HL-60 (cell line): ENCODE results near the gene MOB2.

ENCODE experiments used
- DNase-seq, 2 experiments: peaks; one replicate each; pipeline ENCODE4 v3.0.0-alpha.2; 2010 to 2020; ENCODE audit warnings: low read depth in 1 of 2, low spot score in 1 of 2
- H3K27ac ChIP-seq: fragments of 250-450 bp; sonication (Bioruptor Pico); replicated peaks from 2 replicates; pipeline ENCODE4 v1.5.1; 2020; ENCODE audit warnings: mild to moderate bottlenecking, moderate library complexity
- H3K27me3 ChIP-seq: fragments of 250-450 bp; sonication (Bioruptor Pico); 2 replicates; pipeline ENCODE4 v1.5.1; 2021; ENCODE audit warnings: mild to moderate bottlenecking, moderate library complexity; ENCODE audit not compliant: insufficient read depth, poor library complexity, severe bottlenecking
- H3K4me3 ChIP-seq: replicated peaks from 2 replicates; pipeline ENCODE4 v1.5.1; 2011; ENCODE audit warnings: mild to moderate bottlenecking, control low read depth, low read length; ENCODE audit not compliant: insufficient read depth
- GABPA ChIP-seq: IDR thresholded peaks from 2 replicates; pipeline ENCODE4 v1.6.1; 2012; ENCODE audit warnings: low read depth
- POLR2AphosphoS5 ChIP-seq: IDR thresholded peaks from 2 replicates; pipeline ENCODE4 v1.6.1; 2012; ENCODE audit warnings: low read depth
- SPI1 ChIP-seq: IDR thresholded peaks from 2 replicates; pipeline ENCODE4 v1.6.1; 2012; ENCODE audit warnings: low read depth, mild to moderate bottlenecking, borderline replicate concordance
- TF ChIP-seq, protein P1 (sequence below): IDR thresholded peaks from 2 replicates; pipeline ENCODE4 v1.6.1; 2012; ENCODE audit warnings: low read depth; ENCODE audit not compliant: insufficient replicate concordance
- TF ChIP-seq, protein P2 (sequence below): IDR thresholded peaks from one replicate; pipeline ENCODE4 v1.5.1; 2011; ENCODE audit warnings: low read length, control low read depth, inconsistent platforms; ENCODE audit not compliant: insufficient read depth

The MOB2 gene

DNA sequence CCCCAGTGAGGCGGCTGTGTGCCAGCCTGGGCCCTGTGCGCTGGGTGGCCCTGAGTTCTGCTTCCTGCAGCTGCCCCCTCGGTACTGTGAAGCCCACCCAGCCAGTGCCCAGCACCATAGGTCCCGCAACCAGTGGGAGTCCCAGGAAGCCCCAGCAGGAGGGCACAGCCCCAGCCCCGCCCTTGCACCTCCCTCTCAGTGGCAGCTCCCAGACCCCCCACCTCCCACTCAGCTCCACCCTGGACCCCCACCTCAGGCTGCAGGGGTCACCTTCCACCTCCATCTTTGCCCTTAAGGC, 30.9 kb downstream of the MOB2 start:
- Histone ChIP-seq H3K27me3 (no peaks in the 10 kb centered on the region), H3K4me3 (no peak overlapping the region), H3K27ac (no peak overlapping the region)
- TF ChIP-seq POLR2AphosphoS5, result no peak
- TF ChIP-seq, protein P1, sequence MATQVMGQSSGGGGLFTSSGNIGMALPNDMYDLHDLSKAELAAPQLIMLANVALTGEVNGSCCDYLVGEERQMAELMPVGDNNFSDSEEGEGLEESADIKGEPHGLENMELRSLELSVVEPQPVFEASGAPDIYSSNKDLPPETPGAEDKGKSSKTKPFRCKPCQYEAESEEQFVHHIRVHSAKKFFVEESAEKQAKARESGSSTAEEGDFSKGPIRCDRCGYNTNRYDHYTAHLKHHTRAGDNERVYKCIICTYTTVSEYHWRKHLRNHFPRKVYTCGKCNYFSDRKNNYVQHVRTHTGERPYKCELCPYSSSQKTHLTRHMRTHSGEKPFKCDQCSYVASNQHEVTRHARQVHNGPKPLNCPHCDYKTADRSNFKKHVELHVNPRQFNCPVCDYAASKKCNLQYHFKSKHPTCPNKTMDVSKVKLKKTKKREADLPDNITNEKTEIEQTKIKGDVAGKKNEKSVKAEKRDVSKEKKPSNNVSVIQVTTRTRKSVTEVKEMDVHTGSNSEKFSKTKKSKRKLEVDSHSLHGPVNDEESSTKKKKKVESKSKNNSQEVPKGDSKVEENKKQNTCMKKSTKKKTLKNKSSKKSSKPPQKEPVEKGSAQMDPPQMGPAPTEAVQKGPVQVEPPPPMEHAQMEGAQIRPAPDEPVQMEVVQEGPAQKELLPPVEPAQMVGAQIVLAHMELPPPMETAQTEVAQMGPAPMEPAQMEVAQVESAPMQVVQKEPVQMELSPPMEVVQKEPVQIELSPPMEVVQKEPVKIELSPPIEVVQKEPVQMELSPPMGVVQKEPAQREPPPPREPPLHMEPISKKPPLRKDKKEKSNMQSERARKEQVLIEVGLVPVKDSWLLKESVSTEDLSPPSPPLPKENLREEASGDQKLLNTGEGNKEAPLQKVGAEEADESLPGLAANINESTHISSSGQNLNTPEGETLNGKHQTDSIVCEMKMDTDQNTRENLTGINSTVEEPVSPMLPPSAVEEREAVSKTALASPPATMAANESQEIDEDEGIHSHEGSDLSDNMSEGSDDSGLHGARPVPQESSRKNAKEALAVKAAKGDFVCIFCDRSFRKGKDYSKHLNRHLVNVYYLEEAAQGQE, result no peak
- no peak for DNase-seq

DNA sequence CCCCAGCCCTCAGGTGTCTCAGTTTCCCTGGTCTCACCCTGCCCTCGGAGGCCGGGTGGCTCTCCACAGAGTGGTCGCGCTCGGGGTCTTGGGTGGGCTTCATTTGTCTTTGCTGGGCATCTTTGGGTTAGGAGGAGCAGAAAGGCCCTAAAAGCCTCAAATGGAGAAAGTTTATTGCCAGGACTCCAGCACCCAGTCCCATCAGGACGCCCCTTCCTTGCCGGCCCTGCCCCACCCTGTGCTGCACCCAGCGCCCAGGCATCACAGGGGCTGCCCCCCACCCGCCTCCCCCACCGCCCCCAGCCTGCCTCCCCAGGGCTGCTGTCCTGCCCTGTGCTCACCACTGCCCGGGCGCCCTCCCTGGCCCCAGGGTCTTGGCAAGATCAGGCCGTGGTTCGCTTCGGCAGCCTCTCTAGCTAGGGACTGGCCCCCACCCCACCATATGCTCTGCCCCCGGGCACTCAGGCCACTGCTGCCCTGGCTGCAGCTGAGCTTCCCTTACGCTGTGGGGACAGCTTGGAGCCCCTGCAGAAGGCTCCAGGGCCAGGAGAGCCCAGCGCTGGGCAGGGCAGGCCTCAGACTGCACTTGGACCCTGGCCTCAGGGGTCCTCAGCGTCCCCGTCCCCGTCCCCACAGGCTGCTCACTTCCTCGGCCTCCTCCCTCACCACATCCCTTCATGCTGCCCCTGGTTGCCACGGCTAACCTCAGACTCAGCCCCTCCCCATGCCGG, 31.4 kb downstream of the MOB2 start:
- no peaks in the 10 kb centered on the region for H3K27me3 ChIP-seq
- DNase-seq, result no peak
- TF ChIP-seq, protein P1, result no peak
- TF ChIP-seq, protein P2, sequence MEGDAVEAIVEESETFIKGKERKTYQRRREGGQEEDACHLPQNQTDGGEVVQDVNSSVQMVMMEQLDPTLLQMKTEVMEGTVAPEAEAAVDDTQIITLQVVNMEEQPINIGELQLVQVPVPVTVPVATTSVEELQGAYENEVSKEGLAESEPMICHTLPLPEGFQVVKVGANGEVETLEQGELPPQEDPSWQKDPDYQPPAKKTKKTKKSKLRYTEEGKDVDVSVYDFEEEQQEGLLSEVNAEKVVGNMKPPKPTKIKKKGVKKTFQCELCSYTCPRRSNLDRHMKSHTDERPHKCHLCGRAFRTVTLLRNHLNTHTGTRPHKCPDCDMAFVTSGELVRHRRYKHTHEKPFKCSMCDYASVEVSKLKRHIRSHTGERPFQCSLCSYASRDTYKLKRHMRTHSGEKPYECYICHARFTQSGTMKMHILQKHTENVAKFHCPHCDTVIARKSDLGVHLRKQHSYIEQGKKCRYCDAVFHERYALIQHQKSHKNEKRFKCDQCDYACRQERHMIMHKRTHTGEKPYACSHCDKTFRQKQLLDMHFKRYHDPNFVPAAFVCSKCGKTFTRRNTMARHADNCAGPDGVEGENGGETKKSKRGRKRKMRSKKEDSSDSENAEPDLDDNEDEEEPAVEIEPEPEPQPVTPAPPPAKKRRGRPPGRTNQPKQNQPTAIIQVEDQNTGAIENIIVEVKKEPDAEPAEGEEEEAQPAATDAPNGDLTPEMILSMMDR, result no peak
- TF ChIP-seq GABPA (no peak), POLR2AphosphoS5 (no peak), SPI1 (no peak)
- H3K4me3 ChIP-seq, result no peak overlapping the region
- no peak overlapping the region for H3K27ac ChIP-seq

DNA sequence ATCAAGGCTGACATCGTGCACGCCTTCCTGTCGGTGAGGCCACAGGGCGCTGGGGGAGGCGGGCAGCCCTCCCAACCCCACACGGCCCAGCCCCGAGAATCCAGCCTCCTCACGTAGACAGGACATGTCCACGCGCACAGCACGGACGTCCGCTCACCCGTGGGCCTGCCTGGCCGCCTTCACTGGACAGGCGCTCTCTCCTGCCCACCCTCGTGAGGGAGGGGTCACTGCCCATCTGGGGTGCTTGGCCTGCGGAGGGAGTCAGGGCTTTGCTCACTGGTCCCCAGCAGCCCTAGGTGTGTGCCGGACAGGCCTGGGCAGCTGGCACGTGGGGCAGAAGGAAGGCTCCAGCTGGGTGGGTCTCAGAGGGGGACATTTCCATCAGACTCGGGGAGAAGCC, 32.0 kb downstream of the MOB2 start:
- no peak for DNase-seq

More for the DNA sequence above, 32.0 kb downstream of the MOB2 start:
- Histone ChIP-seq H3K27me3 (no peaks in the 10 kb centered on the region), H3K4me3 (no peak overlapping the region), H3K27ac (no peak overlapping the region)
- TF ChIP-seq SPI1 (no peak), POLR2AphosphoS5 (no peak), GABPA (no peak)
- TF ChIP-seq, protein P2, result no peak
- TF ChIP-seq, protein P1, result no peak
